IPS-15b (cell line): ENCODE results near the gene SNX3.

ENCODE experiments used
- H3K27me3 ChIP-seq: one replicate; pipeline ENCODE4 v1.6.1; 2013; ENCODE audit warnings: low read length; ENCODE audit not compliant: control insufficient read depth, insufficient read depth
- H3K36me3 ChIP-seq: one replicate; pipeline ENCODE4 v1.6.1; 2013; ENCODE audit warnings: low read length; ENCODE audit not compliant: control insufficient read depth, insufficient read depth
- H3K4me1 ChIP-seq: one replicate; pipeline ENCODE4 v1.6.1; 2013; ENCODE audit warnings: mild to moderate bottlenecking, low read length; ENCODE audit not compliant: control insufficient read depth, insufficient read depth
- H3K4me3 ChIP-seq: one replicate; pipeline ENCODE4 v1.5.1; 2013; ENCODE audit warnings: low read depth, low read length
- H3K9ac ChIP-seq: one replicate; pipeline ENCODE4 v1.6.1; 2013; ENCODE audit warnings: low read depth, mild to moderate bottlenecking, low read length
- H3K9me3 ChIP-seq: one replicate; pipeline ENCODE4 v1.6.1; 2013; ENCODE audit warnings: mild to moderate bottlenecking, low read length; ENCODE audit not compliant: control insufficient read depth, insufficient read depth

SNX3 gene

GRCh38 chr6:108167449-108168089, 93.3 kb downstream of the SNX3 start:
- peak overlapping the region; percentile 45 for H3K4me3 ChIP-seq
- no peaks in the 10 kb centered on the region for H3K9me3 ChIP-seq
- H3K4me1 ChIP-seq = peaks cover 14% of the 10 kb centered on the region
- H3K9ac ChIP-seq = no peak overlapping the region
- H3K27me3 ChIP-seq = peaks cover 100% of the 10 kb centered on the region
- H3K36me3 ChIP-seq = no peaks in the 10 kb centered on the region

- Histone ChIP-seq H3K4me3 (peak overlapping the region; percentile 48), H3K4me1 (peaks cover 17% of the 10 kb centered on the region), H3K36me3 (no peaks in the 10 kb centered on the region), H3K27me3 (peaks cover 100% of the 10 kb centered on the region), H3K9me3 (no peaks in the 10 kb centered on the region), H3K9ac (no peak overlapping the region)
These were observed 94.0 kb downstream of the SNX3 start for GRCh38 chr6:108166664-108167448.

- no peaks in the 10 kb centered on the region for H3K9me3 ChIP-seq
- peak within 1 kb of the TSS; percentile 48 for H3K4me3 ChIP-seq
- no peak within 1 kb of the TSS for H3K9ac ChIP-seq
- H3K36me3 ChIP-seq = no peaks in the 10 kb centered on the region
- peaks cover 14% of the 10 kb centered on the region for H3K4me1 ChIP-seq
- peaks cover 100% of the 10 kb centered on the region for H3K27me3 ChIP-seq
These were observed 94.9 kb downstream of the SNX3 start, which contains the start of gene NR2E1 for GRCh38 chr6:108165714-108166663. Gene NR2E1, plus strand, starts transcription at chr6:108166022. Its CDS starts 744 bp downstream, at chr6:108166766.

- no peaks in the 10 kb centered on the region for H3K36me3 ChIP-seq
- no peaks in the 10 kb centered on the region for H3K9me3 ChIP-seq
- peaks cover 100% of the 10 kb centered on the region for H3K27me3 ChIP-seq
- H3K4me1 ChIP-seq = peaks cover 16% of the 10 kb centered on the region
- peak overlapping the region; percentile 48 for H3K4me3 ChIP-seq
- no peak overlapping the region for H3K9ac ChIP-seq
These were observed 95.8 kb downstream of the SNX3 start for GRCh38 chr6:108164815-108165706.

GRCh38 chr6:108164543-108164814, 96.4 kb downstream of the SNX3 start:
- H3K27me3 ChIP-seq = peaks cover 100% of the 10 kb centered on the region
- H3K9me3 ChIP-seq = no peaks in the 10 kb centered on the region
- H3K36me3 ChIP-seq = no peaks in the 10 kb centered on the region
- peak overlapping the region; percentile 48 for H3K4me3 ChIP-seq
- no peak overlapping the region for H3K9ac ChIP-seq
- H3K4me1 ChIP-seq = peaks cover 16% of the 10 kb centered on the region

GRCh38 chr6:108163644-108164542, 96.9 kb downstream of the SNX3 start:
- Histone ChIP-seq H3K4me3 (peak overlapping the region; percentile 48), H3K36me3 (no peaks in the 10 kb centered on the region), H3K9ac (no peak overlapping the region), H3K4me1 (peaks cover 16% of the 10 kb centered on the region), H3K27me3 (peaks cover 100% of the 10 kb centered on the region), H3K9me3 (no peaks in the 10 kb centered on the region)

GRCh38 chr6:108163267-108163643, 97.6 kb downstream of the SNX3 start:
- Histone ChIP-seq H3K9me3 (no peaks in the 10 kb centered on the region), H3K4me1 (peaks cover 16% of the 10 kb centered on the region), H3K4me3 (peak overlapping the region; percentile 48)

GRCh38 chr6:108161724-108162282, 99.0 kb downstream of the SNX3 start:
- Histone ChIP-seq H3K4me3 (no peak overlapping the region), H3K36me3 (no peaks in the 10 kb centered on the region), H3K9ac (no peak overlapping the region), H3K27me3 (peaks cover 100% of the 10 kb centered on the region), H3K4me1 (peaks cover 16% of the 10 kb centered on the region), H3K9me3 (no peaks in the 10 kb centered on the region)

More at GRCh38 chr6:108163267-108163643, 97.6 kb downstream of the SNX3 start:
- no peaks in the 10 kb centered on the region for H3K36me3 ChIP-seq
- peaks cover 100% of the 10 kb centered on the region for H3K27me3 ChIP-seq
- H3K9ac ChIP-seq = no peak overlapping the region
